Hematopoietic multipotent progenitor cell treated with erythropoietin and hydrocortisone succinate and interleukin-3 and kit ligand, for 8 days (in vitro differentiated cells): ENCODE data around the gene AHDC1.
A peak's percentile ranks its signal among the peaks of the same experiment; 100 is the strongest.

ENCODE experiments used
- DNase-seq: peaks from one replicate; pipeline ENCODE4 v3.0.0-alpha.2; 2015

Gene AHDC1

DNA sequence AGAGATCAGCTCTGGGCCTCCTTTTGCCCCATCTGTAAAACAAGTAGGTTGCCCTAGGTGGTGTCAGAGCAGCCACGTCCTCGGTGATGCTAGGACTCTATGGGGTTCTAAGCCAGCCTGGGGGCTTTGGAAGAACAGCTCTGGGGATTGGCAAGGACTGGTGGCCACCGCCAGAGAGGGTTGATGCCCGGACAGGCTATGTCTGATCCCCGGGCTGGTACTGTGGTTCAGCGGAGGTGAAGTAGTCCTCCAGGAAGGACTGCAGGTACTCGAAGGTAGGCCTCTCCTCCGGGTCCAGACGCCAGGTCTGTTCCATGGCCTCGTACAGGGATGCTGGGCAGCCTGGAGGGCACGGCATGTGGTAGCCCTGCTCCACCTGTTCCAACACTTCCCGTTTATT lies 8.8 kb upstream of the AHDC1 start:
- DNase-seq: no peak

DNA sequence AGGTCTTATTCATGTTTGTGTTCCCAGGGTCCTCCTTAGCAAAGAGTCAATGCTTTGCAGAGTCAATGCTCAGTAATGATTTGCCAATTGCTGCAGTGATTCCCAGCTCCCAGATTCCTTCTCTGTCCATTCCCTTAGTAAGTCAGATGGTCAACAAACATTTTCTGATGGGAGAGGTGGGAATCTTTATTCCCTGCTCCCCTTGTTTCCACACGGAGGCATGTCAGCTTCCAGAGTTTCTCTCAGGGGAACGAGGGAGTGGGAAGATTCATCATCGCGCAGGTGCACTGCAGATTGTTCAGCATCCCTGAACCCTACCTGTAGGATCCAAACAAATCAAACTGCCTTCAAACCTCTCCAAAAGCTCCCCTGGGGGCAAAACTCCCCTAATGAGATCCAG lies 7.5 kb upstream of the AHDC1 start:
- DNase-seq: no peak

DNA sequence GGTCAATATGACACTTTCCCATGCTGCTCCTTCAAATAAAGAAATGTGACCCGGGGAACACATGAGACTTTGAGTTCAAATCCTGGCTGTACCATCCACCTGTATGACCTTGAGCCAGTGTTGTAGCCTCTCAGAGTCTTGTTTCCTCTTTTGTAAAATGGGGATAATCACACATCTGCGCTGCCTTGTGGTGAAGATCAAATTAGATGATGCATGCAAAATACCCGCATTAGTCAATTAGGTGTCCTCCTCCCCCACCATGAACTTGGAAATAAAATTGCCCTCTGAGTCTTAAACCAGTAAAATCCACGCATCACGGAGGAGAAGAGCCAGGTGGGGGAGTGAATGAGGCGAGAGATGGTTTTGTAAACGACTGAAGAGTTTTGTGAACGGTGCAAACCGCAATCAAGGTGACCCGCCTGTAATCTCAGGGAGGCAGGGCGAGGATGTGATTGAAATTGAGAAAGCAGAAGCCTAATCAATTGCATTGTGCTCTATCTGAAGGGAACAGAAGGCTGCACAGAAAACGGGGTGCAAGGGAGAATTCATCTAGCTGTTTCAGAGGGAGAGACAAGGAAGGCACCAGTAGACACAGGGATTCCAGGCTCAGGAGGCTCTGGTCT lies 5.8 kb upstream of the AHDC1 start:
- DNase-seq: no peak

DNA sequence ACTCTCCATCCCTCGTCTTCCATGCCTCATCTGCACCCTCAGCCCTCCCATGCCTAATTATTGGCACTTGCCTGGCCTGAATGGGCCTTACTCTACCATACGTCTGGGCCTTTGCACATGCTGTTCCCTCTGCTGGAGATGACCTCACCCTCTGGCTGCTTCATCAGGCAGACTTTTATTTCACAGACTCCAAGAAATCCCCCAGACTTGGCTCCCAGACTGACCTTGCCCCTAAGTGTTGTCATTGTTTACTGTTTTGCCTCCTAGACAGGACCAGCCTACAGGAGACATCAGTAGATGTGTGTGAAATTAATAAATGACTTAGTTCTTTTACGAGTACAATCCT lies 5.2 kb upstream of the AHDC1 start:
- no peak for DNase-seq

DNA sequence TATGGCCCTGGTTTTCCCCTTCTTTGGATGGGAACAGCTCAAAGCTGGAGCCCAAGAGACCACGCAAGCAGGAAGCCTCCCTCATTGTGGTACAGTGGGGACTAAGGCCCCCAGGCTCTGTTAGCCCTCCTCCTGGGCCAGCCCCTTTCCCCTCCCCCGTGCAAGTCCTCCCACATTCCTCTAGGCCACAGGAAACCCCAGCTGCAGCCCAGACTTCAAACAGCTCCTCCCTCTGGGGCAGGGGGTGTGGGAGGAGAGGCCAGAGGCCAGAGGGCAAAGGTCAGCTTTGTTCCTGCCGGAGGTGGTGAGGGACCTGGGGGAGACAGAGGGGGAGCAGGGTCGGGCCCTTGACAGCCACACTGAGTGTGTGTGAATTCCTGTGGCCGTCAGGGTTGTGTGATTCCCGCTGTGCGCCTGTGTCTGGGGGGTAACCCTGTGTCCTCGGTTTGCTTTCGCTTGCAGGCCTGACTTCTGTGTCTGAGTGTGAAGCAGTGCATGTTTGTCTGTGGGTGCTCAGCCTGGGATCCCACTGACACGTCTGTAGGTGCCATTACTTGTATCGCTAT lies 3.4 kb upstream of the AHDC1 start:
- DNase-seq: no peak

DNA sequence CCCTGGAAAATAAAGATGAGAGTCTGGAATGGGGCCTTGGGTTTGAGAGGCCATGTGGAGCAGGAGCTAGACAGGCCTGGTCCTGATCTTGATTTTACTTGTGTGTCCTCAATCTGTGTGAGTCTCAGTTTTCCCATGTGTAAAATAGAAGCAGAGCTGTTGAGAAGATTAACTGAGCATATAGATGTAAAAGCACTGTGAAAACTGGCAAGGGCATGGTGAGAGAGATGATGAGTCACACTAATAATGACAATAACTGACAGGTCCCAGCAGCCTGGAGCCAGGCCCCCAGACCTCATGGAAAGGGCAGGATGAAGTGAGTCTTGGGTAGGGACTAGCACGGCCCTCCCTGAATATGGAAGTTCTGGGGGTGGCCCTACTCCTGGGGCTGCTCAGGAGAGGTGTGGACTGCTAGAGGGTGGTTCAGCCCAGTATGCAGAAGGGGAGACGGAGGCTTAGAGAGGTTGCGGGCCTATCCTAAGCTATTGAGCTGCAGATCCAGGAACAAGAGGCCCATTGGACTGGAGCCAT lies 2.8 kb upstream of the AHDC1 start:
- DNase-seq: no peak

DNA sequence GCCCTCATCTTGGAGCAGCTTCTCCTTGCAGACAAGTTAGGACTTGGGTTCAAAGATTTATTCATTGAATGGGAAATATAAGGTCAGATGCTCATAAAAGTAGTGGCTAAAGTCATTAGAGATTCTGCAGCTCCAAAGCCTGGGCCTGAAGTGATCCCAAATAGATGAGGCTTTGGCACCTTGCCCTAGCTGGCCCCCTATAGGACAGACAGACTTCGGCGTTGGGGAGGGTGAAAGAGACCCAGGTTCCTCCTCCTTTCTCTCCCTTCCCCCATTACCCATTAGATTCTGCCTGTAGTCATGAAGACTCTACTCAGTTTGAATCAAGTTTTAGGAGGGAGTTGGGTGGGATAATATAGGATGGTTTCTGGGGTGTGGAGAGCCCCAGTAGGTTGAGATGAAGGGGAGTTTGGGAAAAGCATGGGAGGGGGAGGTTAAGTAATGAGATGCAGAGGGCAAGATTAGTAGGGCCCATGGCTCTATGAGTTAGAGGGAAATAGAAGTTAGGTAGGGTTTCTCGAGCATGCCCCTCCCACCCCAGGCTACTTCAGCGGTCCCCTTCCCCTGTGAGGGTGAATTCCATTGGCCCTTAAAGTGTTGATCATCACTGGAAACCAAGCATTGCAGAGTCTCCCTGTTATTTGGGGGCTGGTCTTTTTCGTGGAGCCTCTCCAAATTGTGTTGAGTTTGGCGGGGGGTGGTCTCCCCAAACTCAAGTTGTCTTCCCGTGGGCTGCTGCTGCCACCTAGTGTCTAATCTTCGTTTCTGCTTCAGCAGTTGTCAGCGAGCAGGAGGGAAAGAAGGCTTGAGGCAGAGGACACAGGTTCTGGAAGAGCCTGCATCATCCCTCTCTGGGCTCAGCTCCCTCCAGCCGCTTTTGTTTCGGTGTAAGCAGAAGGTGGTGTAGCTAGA lies 2.1 kb upstream of the AHDC1 start:
- peak; percentile 61 for DNase-seq

DNA sequence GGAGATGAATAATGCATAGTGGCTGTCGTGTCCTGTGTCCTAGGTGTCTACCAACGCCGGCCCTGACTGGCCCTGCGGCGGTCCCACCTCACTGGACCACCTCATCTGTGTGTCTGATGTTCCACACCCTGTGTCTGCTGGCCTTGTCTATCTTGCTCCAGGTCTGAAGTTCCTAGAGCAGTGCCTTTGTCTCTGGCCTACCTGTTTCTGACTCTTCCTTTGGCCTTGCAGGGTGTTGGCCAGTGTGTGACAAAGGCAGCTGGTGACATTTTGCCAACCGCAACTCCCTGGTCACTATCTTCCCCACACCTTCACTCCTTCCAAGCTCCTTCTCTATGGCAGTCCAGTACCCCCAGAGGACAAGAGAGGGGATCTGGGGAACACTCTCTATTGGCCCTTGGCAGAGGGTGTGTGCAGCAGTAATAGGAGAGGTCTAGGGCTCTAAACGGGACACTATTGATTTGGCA lies 1.4 kb upstream of the AHDC1 start:
- DNase-seq: no peak

DNA sequence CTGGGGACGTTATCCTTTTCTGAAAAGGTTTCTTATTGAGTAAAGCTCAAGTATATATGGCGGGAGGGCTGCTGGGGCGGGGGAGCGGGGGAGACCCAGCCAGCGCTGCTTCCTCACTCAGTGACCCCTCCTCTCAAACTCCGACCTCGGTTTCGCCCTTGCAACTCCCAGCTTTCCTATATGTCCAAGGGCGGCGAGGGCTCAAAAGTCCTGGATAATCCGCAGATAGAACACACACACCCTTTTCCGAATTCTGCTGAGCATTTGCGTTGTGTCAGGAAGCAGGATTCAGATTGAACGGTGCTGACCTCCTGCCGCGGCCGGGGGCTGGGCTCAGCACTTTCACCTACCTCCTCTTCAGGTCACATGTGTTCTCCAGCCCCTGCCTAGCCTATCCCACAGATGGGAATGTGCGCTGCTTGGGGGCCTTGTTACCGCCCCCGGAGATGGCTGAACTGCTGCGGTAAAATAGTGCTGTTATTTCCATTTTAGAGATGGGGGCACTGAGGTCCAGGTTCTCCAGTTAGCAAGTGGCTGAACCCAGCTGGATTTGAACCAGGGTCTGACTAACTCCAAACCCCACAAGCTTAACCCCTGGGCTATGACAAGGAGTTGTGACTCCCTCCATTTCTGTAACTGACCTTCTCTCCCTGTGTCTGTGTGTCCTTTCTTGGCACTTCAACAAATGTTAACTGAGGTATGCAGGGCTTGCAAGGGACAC lies 795 bp upstream of the AHDC1 start:
- DNase-seq: no peak

DNA sequence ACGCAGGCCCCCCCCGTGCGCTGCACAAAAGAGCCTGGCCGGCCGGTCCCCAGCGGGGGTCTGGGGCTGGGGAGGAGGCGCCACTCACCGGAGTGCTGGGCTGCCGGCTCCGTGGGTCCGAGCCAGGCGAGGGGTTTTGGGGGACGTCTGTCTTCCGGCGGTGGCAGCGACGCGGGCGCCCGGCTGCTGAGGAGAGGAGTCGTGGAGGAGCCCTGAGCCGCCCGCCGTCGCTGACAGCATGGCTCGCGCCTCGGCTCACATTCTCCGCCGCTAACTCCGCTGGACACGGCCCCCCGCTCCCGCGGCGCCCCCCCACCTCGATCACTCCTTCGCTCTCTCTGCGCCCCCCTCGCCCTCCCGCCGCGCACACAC lies 649 bp downstream of the AHDC1 start:
- DNase-seq: no peak

DNA sequence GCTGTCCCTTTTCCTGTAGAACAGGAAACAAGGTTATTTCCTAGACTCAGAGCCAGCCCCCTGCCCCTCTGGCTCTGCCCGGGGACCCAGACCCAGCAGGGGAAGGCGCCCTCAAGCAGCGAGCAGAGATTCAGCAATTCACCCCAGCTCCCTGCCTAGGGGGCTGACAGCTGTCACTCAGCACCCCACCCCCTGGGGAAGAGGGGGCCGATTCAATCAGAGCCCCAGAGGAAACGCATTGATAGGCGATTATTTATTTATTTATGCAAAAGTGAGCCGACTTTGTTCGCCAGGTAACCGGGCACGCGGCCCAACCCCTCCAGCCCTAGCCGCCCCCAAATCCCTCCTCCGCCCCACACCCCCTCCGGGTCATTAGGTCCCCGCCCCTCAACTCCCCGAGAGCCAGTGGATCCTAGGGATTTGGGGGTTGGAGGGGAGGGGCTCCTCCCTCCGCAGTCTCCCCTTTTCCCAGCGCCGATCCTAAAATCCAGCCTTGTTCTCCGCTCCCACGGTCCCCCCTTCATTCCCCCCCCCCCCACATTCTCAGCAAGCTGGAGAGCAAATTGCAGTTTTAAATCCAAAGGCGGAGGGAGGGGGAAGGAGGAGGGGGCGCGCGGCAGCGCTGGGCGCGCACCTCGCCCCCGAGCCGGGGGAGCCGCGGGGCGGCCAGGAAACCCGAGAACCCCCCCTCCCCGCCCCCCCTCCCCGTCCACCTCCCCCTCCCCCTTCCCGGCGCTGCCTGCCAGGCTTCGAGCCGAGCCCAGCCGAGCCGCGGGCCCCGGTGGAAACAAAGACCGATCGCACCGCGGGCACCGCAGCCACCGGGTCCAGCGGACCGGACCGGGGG lies 1.3 kb downstream of the AHDC1 start:
- DNase-seq: no peak

DNA sequence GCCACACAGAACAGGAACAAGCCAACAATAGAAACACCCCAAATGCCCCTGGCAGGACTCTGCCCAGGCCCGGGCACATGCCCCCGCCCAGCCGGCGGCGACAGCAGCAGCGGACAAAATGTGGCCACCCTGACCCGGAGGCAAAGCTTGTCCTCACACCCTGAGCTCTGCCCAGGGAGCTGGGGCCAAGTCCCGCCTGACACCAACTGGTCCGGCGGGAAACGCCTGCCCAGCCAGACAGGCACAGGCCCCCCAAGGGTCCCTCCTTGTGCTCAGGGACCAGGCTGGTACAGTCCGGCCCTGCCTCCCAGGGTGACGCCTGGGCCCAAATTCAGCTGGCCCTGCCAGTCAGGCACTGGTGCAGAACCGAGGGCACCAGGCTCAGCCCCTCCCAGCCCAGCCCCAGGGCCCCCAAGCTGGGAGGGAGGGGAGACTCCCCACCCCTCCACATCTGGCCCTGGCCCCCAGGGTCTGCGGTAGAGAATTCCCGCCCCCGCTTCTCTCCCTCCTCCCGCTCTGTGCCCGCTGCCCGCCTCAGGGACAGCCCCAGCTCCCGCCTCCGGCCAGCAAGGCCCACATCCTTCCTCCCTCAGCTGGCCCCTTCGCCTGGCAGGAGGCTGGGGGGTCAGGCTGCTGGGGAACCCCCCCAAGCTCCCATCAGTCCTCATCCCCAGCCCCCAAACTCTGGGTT lies 2.0 kb downstream of the AHDC1 start:
- DNase-seq: no peak

DNA sequence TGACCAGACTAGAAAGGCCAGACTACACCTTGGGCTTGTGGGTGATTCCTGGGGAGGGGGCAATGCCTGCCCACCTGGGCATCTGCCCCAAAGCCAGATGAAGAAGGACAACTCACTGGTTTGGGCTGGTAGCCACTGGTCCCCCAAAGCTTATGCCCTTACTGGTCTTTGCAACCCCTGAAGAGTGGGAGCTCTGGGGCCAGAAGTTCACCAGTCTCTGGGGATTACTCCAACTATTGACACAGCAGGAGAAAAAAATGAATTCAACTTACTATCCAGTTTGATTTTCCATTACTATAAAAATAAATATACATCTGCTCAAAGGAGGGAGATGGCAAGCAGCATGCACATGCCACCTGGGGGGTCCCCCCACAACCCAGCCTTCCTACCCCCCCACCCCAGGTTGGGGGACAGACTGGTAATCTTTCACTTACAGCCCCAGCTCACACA lies 2.6 kb downstream of the AHDC1 start:
- no peak for DNase-seq

DNA sequence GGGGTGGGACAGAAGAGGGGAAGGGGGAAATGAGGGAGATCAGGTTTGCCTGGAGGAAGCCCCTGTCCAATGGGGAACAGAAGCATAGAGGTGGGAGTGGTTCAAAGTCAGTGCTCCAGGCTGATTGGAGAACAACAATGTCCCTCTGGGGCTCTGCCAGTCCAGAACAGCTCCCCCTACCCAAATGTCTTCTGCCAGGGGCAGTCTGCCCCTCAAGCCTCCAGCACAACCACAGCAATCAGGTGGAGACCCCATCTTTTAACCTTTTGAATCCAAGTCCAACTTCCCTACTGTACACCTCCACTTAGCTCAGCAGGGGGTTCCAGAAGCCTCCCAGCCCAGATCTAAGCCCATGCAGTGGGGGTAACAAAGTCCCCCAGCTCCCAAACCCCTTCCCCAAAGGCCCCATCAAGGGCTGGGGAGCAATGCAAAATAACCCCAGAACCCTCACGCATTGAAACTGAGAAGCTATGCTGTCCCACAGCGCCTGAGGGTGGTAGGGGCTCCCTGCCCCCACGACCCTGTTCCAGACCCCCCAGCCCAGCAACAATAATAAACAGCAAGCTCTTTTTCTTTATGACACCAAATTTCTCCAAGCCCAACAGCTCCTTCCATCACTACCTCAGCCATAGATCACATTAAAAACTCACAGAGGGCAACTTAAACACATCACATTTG lies 3.3 kb downstream of the AHDC1 start:
- DNase-seq: no peak

DNA sequence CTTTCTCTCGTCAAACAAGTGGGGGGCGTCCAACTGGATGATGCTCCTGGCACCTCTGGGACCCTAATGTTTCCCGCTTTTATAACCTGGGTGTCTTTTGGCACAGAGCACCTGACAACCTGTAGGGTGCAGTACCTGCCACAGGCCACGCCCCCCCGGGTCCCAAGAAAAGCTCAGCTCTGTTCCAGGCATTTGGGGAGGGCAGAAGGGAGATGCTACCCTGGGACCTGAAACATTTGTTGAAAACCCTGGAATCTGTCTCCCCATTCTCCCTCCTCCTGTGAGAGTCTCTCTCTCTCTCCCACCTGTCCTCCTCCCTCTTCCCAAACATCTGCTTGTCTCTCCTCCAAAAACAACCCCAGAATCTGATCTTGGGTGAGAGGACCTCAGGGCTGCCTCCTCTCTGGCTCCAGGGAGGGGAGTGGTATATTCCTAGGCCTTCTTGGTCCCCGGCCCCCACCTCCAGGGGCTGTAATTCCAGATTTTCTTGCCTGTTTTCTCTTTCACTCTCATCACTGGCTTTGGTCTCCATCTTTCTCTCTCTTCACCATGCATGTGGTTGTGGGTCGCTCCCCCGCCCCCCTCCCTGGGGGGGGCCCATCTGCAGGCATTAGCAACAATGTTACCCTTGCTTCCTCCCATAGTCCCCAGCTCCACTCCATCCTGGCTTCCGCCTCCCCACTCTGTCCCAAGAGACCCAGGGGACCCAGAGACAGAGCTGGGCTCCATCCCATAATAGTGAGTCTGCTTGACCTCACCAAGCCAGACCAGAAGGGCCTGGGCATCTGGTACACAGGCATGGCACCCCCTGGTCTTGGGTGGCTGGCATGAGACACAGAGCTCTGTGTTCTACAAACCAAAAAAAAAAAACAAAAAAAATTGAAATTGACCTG lies 4.1 kb downstream of the AHDC1 start:
- no peak for DNase-seq

DNA sequence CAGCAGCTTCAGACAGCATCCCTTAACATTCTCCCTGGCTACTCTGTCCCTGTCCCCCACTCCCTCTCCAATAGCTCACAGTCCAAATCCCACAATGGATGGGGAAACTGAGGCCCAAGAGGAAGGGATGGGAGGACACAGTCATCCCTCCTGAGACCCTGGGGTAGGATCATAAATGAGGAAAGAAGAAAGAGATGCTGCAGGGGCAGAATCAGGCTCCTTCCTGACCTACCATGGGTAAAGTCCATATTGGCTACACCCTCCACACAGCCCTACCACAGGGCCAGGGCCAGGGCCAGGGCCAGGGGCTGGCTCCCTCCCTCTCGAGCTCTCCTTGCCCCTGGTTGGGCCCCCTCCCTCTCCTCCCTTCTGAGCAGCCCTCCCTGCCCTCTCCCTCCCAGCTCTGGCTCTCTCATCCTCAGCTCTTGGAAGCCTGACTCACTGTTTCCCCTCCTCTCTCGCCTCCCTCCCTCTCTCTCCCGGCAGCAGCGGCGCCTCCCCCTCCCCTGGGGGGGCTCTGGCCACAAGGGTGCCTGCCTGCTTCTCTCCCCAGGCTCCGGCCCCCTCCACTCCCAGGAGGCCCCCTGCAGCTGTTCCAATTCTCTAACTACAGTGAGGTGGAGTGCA lies 4.9 kb downstream of the AHDC1 start:
- DNase-seq: peak; percentile 37

DNA sequence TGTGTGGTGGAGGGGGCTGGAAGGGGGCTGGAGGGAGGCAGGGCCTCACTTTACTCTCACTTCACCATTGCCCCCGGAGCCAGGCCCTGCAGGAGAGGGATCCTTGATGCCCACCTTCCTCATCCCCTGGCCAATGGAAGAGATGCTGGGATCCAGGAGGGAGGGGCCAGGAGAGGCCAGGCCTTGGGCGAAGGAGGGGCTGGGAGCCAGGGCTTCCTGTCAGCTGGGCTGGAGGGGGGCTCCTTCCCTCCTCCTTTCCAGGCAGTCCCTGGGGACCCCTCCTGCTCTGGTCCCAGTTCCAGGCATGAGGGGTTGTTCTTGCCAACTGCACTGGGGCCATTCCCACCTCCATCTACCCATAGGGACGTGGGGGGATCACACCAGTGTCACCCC lies 5.7 kb downstream of the AHDC1 start:
- no peak for DNase-seq

DNA sequence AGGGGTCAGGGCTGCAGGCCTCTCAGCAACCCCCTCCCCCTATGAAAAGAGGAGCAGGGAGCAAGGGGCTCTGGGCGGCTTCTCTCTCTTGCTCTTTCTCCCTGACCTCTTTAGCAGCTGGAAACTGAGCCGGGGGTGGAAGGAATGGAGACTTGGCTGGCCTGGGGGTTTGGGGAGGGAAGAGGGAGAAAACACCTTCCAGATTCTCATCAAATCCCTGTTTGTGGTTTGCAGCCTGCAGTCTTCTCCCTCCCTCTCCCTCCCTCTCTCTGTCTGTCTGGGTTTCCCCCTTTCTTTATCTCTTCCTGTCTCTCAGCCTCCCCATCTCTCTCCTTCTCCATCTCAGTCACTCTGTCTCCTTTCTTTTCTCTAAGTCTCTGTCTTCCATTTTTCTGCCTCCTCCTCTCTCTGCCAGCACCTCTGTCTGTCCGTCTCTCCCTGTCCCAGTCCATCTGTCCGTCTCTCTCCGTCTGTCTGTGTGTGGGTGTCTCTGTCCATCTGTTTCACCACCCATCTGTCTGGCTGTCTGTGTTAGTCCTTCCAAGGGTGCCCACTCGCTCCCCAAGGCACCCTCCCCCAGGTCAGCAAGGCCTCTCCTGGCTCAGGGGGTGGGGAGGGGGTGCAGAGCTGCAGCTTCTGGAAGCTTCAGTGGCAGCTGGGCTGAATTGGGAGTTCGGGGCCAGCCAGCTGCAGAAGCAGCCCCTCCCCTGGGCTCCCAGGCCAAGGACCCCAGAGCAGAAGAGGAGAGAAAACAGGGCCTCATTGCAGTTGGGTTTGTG lies 6.2 kb downstream of the AHDC1 start:
- DNase-seq: no peak

DNA sequence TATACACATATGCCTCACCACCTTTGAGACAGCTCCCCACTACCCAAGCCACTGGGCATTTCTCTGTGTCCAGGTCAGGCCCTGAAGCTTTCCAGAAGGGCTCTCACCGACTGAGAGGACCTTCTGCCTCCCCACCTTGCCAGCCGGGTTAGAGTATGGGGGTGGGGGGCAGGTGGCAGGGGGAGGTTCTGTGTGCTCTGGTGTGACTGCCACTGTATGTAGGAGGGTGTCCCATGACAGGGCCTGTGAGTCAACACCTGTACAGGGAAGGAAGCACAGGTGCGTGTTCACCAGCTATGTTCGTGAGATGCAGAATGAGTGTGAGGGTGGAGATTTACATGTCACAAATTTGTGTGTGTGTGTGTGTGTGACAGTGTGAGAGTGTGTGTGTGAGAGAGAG lies 7.0 kb downstream of the AHDC1 start:
- DNase-seq: no peak
